ENCODE data around the gene ATP6V0C. TPM values are rescaled to one million over a fixed set of nuclear protein-coding genes. Genes with fewer than 3 reads are reported as not detected.

Gene ATP6V0C
- polyA plus RNA-seq, 4 donors: 74.5 to 298 (median 143) TPM

DNA sequence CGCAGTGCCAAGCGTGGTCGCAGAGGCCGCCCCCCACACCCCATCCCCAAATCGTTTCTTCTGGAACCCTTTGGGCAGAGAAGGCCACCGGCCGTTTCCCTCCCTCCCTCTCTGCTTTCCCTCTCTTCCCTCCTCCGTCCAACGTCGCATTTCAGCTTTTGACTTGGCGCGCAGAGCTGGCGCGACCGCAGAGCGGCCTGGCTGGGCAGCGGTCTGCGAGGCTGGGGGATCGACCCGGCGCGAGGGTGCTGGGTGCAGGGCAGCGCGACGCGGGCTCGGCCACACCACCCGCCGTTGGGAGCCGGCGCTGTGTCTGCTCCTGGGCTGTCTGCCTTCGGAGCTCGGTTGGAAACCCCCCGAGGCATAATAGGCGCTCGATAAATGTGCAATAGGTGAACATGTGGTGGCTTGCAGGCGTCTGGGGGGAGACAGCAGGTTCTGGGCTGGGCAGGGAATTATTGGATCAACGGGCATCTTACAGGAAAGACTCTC, 45.5 kb upstream of the ATP6V0C start:
- Histone ChIP-seq H3K9me3 (ENCODE audit: control insufficient read depth in 2 of 2, insufficient read depth in 1 of 2, low read depth in 1 of 2, low read length in 1 of 2) (no peaks in the 10 kb centered on the region), H3K4me1 (ENCODE audit: control insufficient read depth in 3 of 3, insufficient read depth in 2 of 3, low read depth in 1 of 3, low read length in 2 of 3) (peaks cover 0 to 25% (median 2%) of the 10 kb centered on the region in 3 donors), H3K27ac (ENCODE audit: low read depth in 1 of 3, low read length in 2 of 3) (peak overlapping the region in 2 of 3 donors; percentile 19 to 53), H3K4me3 (ENCODE audit: low read depth in 1 of 3, low read length in 3 of 3) (peak overlapping the region in 2 of 3 donors; percentile 35 to 38), H3K36me3 (ENCODE audit: control insufficient read depth in 3 of 3, insufficient read depth in 2 of 3, low read depth in 1 of 3, low read length in 3 of 3) (peaks cover 0 to 6% (median 0%) of the 10 kb centered on the region in 3 donors), H3K27me3 (ENCODE audit: control insufficient read depth in 3 of 3, insufficient read depth in 3 of 3, low read length in 3 of 3) (peaks cover 16 to 50% (median 20%) of the 10 kb centered on the region in 3 donors)
- DNase-seq (no peak), FAIRE-seq (no peak)
- 1 to 2% (median 1%) methylated on average over 33 to 38 of the region's 38 CpGs for WGBS, 3 donors

DNA sequence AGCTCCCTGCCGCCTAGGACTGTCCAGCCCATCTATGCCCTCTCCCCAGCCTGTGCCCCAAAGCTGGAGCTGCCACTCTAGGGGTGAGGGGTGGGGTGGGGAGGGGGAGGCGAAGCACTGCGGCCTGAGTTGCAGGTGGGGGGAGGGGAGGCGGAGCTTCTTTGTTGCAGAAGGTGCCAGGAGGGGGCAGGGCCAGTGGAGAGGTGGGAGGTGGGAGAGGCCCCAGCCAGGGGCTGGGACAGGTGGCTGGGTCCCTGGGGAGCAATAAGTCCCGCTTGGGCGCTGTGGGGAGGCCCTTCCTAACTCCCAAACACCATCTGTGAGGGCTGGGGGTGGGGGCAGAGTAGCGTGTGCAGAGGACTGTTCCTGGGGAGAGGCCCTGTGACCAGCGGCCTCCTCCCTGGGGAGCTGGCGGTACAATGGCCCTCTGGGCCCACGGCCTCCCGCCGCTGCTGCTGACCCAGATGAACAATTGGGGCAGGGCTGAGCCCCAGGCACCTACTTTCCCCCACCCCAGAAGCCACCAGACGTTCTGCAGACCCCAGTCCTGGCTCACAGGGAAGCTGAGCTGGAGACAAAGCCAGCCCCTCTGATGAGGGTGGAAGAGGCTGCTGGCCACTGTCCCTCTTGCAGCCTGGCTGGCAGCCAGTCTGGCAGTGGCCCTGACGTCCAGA, 44.9 kb upstream of the ATP6V0C start:
- Histone ChIP-seq H3K4me1 (ENCODE audit: control insufficient read depth in 3 of 3, insufficient read depth in 2 of 3, low read depth in 1 of 3, low read length in 2 of 3) (peaks cover 0 to 27% (median 2%) of the 10 kb centered on the region in 3 donors), H3K27me3 (ENCODE audit: control insufficient read depth in 3 of 3, insufficient read depth in 3 of 3, low read length in 3 of 3) (peaks cover 16 to 52% (median 20%) of the 10 kb centered on the region in 3 donors), H3K9me3 (ENCODE audit: control insufficient read depth in 2 of 2, insufficient read depth in 1 of 2, low read depth in 1 of 2, low read length in 1 of 2) (no peaks in the 10 kb centered on the region), H3K36me3 (ENCODE audit: control insufficient read depth in 3 of 3, insufficient read depth in 2 of 3, low read depth in 1 of 3, low read length in 3 of 3) (peaks cover 0 to 6% (median 0%) of the 10 kb centered on the region in 3 donors), H3K4me3 (ENCODE audit: low read depth in 1 of 3, low read length in 3 of 3) (peak overlapping the region in 1 of 3 donors; percentile 38), H3K27ac (ENCODE audit: low read depth in 1 of 3, low read length in 2 of 3) (peak overlapping the region in 1 of 3 donors; percentile 53)
- whole genome bisulfite sequencing, 3 donors: 8 to 15% (median 11%) methylated on average over 11 to 14 of the region's 14 CpGs
- DNase-seq (no peak), FAIRE-seq (no peak)

DNA sequence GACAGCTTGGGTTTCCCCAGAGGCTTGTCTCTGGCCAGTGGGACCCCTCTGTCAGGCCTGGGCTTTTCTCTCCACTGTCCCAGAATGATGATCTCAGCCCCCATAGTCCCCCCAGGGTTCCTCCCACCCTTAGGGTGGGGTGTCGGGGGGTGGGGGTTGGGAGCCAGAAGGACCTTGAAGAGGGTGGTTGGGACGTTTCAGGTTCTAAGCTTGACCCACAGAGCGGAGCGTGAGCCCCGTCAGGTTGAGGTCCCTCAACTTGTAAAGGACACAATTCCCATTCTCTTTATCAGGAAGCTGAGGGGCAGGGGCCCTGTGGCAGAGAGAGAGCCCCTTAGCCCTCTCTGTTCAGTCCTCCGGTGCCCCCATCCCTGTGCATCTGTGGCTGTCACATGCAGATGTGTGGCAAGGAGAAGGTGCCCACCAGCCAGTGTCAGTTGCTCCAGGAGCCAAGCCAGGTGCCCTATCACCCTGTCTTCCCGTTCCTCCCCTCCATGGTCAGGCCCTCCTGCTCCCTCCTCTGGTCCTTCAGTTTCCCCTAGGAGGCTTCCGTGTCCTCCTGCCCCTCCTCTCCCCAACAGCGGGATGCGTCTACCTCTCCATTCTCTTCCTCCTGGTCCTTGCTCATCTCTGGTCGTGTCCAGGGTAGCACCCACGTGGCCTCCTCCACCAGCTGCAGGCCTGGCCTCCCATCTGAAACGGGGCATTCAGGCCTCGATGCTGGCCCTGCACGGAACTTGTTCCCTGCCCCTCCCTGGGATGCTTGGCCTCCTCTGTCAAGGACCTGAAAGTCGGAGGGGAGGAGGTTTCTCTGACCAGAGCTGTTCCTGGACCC, 44.1 kb upstream of the ATP6V0C start:
- FAIRE-seq (no peak), DNase-seq (no peak)
- Histone ChIP-seq H3K27ac (ENCODE audit: low read depth in 1 of 3, low read length in 2 of 3) (peak overlapping the region in 1 of 3 donors; percentile 13), H3K27me3 (ENCODE audit: control insufficient read depth in 3 of 3, insufficient read depth in 3 of 3, low read length in 3 of 3) (peaks cover 16 to 52% (median 20%) of the 10 kb centered on the region in 3 donors), H3K36me3 (ENCODE audit: control insufficient read depth in 3 of 3, insufficient read depth in 2 of 3, low read depth in 1 of 3, low read length in 3 of 3) (peaks cover 0 to 3% (median 0%) of the 10 kb centered on the region in 3 donors), H3K4me1 (ENCODE audit: control insufficient read depth in 3 of 3, insufficient read depth in 2 of 3, low read depth in 1 of 3, low read length in 2 of 3) (peaks cover 0 to 30% (median 2%) of the 10 kb centered on the region in 3 donors), H3K9me3 (ENCODE audit: control insufficient read depth in 2 of 2, insufficient read depth in 1 of 2, low read depth in 1 of 2, low read length in 1 of 2) (no peaks in the 10 kb centered on the region), H3K4me3 (ENCODE audit: low read depth in 1 of 3, low read length in 3 of 3) (no peak overlapping the region)
- WGBS, 3 donors: 44 to 53% (median 49%) methylated on average over 16 of the region's 16 CpGs

DNA sequence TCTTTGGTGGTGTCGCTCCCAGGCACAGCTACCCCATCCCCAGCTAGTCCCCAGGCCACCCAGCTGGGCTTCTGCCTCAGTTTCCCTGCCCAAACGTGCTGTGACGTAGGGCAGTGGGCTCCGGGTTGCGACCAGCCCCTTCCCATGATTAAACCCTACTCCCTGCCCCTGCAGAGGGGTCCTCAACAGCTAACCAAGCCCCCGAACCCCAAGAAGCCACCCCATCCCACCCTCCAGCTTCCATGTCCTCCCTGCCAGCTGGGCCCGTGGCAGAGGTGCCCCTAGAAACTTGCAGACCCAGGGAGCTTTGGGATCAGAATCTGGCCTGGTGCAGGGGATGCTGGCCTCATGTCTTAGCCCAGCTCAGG, 43.5 kb upstream of the ATP6V0C start:
- H3K27ac ChIP-seq (ENCODE audit: low read depth in 1 of 3, low read length in 2 of 3): peak overlapping the region in 1 of 3 donors; percentile 60
- H3K4me3 ChIP-seq (ENCODE audit: low read depth in 1 of 3, low read length in 3 of 3): no peak overlapping the region
- H3K4me1 ChIP-seq (ENCODE audit: control insufficient read depth in 3 of 3, insufficient read depth in 2 of 3, low read depth in 1 of 3, low read length in 2 of 3): peaks cover 0 to 30% (median 2%) of the 10 kb centered on the region in 3 donors
- no peaks in the 10 kb centered on the region for H3K9me3 ChIP-seq (ENCODE audit: control insufficient read depth in 2 of 2, insufficient read depth in 1 of 2, low read depth in 1 of 2, low read length in 1 of 2)
- peaks cover 16 to 52% (median 20%) of the 10 kb centered on the region in 3 donors for H3K27me3 ChIP-seq (ENCODE audit: control insufficient read depth in 3 of 3, insufficient read depth in 3 of 3, low read length in 3 of 3)
- H3K36me3 ChIP-seq (ENCODE audit: control insufficient read depth in 3 of 3, insufficient read depth in 2 of 3, low read depth in 1 of 3, low read length in 3 of 3): peaks cover 0 to 3% (median 0%) of the 10 kb centered on the region in 3 donors
- 80 to 86% (median 84%) methylated on average over 7 of the region's 7 CpGs for WGBS, 3 donors
- DNase-seq (no peak), FAIRE-seq (no peak)

DNA sequence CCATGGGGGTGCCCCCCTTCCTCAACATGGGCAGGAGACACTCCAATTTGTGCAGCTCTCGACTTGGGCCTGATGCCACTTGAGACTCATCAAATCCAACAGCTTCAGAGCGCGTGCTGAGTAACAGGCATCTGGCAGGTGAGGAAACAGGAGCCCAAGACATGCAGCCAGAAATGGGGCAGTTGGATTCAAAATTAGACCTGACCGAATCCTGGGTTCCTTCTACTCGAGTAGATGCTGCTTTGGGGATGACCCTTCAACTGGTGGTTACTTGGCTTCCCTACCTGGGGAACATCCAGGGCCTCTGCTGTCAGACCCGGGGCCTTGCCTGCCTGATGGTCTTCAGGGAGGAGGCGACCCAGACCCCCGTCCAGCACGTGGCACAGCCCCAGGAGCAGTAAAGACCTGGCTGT, 43.1 kb upstream of the ATP6V0C start:
- H3K9me3 ChIP-seq (ENCODE audit: control insufficient read depth in 2 of 2, insufficient read depth in 1 of 2, low read depth in 1 of 2, low read length in 1 of 2): no peaks in the 10 kb centered on the region
- FAIRE-seq (no peak), DNase-seq (no peak)
- H3K4me1 ChIP-seq (ENCODE audit: control insufficient read depth in 3 of 3, insufficient read depth in 2 of 3, low read depth in 1 of 3, low read length in 2 of 3): peaks cover 0 to 30% (median 2%) of the 10 kb centered on the region in 3 donors
- no peak overlapping the region for H3K4me3 ChIP-seq (ENCODE audit: low read depth in 1 of 3, low read length in 3 of 3)
- peak overlapping the region in 1 of 3 donors; percentile 60 for H3K27ac ChIP-seq (ENCODE audit: low read depth in 1 of 3, low read length in 2 of 3)
- H3K36me3 ChIP-seq (ENCODE audit: control insufficient read depth in 3 of 3, insufficient read depth in 2 of 3, low read depth in 1 of 3, low read length in 3 of 3): peaks cover 0 to 3% (median 0%) of the 10 kb centered on the region in 3 donors
- peaks cover 16 to 52% (median 20%) of the 10 kb centered on the region in 3 donors for H3K27me3 ChIP-seq (ENCODE audit: control insufficient read depth in 3 of 3, insufficient read depth in 3 of 3, low read length in 3 of 3)
- 25 to 34% (median 27%) methylated on average over 8 to 9 of the region's 9 CpGs for WGBS, 3 donors

DNA sequence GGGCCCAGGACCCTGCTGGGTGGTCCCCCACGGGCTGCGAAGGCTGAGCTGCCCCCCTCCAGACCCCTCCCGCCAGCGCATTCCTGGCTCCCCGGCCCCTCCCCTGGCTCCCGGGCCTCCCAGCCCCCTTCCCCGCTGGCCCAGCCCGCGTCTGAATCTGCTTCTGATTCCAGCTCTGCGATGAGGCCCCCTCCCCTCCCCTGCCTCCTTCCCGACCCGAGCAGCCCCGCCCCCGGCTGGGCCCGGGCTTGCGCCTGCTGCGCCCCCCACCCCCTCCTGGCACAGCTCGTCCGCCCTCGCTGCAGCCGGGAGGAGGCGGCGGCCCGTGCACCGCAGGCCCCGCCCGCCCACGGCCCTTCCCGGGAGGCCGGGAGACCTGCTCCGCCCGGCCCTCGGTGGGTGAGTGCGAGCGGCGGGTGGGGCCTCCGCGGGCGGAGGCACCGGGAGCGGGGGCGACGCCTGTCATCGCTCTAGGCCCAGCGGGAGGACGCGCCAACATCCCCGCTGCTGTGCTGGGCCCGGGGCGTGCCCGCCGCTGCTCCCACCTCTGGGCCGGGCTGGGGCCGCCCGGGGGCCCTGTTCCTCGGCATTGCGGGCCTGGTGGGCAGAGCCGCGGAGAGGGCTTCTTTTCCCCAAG, 42.6 kb upstream of the ATP6V0C start, which contains the start of gene NTN3:
TSS of gene NTN3 (plus strand) at position 282 of the 637 bp plus-strand sequence. CDS start 405 bp downstream, outside the sequence.
- H3K9me3 ChIP-seq (ENCODE audit: control insufficient read depth in 2 of 2, insufficient read depth in 1 of 2, low read depth in 1 of 2, low read length in 1 of 2): no peaks in the 10 kb centered on the region
- FAIRE-seq (no peak), DNase-seq (peak in 1 of 2 donors; percentile 51)
- 1 to 2% (median 1%) methylated on average over 13 to 59 of the region's 59 CpGs for WGBS, 3 donors
- H3K27ac ChIP-seq (ENCODE audit: low read depth in 1 of 3, low read length in 2 of 3): peak within 1 kb of the TSS in 1 of 3 donors; percentile 60
- H3K4me1 ChIP-seq (ENCODE audit: control insufficient read depth in 3 of 3, insufficient read depth in 2 of 3, low read depth in 1 of 3, low read length in 2 of 3): peaks cover 0 to 36% (median 2%) of the 10 kb centered on the region in 3 donors
- no peaks in the 10 kb centered on the region for H3K36me3 ChIP-seq (ENCODE audit: control insufficient read depth in 3 of 3, insufficient read depth in 2 of 3, low read depth in 1 of 3, low read length in 3 of 3)
- peaks cover 16 to 52% (median 20%) of the 10 kb centered on the region in 3 donors for H3K27me3 ChIP-seq (ENCODE audit: control insufficient read depth in 3 of 3, insufficient read depth in 3 of 3, low read length in 3 of 3)
- peak within 1 kb of the TSS in 1 of 3 donors; percentile 18 for H3K4me3 ChIP-seq (ENCODE audit: low read depth in 1 of 3, low read length in 3 of 3)

DNA sequence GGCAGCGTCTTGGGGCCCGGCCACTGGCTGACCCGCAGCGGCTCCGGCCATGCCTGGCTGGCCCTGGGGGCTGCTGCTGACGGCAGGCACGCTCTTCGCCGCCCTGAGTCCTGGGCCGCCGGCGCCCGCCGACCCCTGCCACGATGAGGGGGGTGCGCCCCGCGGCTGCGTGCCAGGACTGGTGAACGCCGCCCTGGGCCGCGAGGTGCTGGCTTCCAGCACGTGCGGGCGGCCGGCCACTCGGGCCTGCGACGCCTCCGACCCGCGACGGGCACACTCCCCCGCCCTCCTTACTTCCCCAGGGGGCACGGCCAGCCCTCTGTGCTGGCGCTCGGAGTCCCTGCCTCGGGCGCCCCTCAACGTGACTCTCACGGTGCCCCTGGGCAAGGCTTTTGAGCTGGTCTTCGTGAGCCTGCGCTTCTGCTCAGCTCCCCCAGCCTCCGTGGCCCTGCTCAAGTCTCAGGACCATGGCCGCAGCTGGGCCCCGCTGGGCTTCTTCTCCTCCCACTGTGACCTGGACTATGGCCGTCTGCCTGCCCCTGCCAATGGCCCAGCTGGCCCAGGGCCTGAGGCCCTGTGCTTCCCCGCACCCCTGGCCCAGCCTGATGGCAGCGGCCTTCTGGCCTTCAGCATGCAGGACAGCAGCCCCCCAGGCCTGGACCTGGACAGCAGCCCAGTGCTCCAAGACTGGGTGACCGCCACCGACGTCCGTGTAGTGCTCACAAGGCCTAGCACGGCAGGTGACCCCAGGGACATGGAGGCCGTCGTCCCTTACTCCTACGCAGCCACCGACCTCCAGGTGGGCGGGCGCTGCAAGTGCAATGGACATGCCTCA, 41.9 kb upstream of the ATP6V0C start:
- H3K36me3 ChIP-seq (ENCODE audit: control insufficient read depth in 3 of 3, insufficient read depth in 2 of 3, low read depth in 1 of 3, low read length in 3 of 3): no peaks in the 10 kb centered on the region
- DNase-seq (no peak), FAIRE-seq (no peak)
- no peaks in the 10 kb centered on the region for H3K9me3 ChIP-seq (ENCODE audit: control insufficient read depth in 2 of 2, insufficient read depth in 1 of 2, low read depth in 1 of 2, low read length in 1 of 2)
- 34 to 44% (median 36%) methylated on average over 45 to 61 of the region's 61 CpGs for WGBS, 3 donors
- H3K4me1 ChIP-seq (ENCODE audit: control insufficient read depth in 3 of 3, insufficient read depth in 2 of 3, low read depth in 1 of 3, low read length in 2 of 3): peaks cover 0 to 36% (median 2%) of the 10 kb centered on the region in 3 donors
- no peak overlapping the region for H3K27ac ChIP-seq (ENCODE audit: low read depth in 1 of 3, low read length in 2 of 3)
- H3K27me3 ChIP-seq (ENCODE audit: control insufficient read depth in 3 of 3, insufficient read depth in 3 of 3, low read length in 3 of 3): peaks cover 16 to 52% (median 20%) of the 10 kb centered on the region in 3 donors
- H3K4me3 ChIP-seq (ENCODE audit: low read depth in 1 of 3, low read length in 3 of 3): peak overlapping the region in 1 of 3 donors; percentile 18

Data from small intestine (tissue), 7 donors.